ENCODE measurements around the gene CCDC158.
"Not testable (repeated sequence)": the region's sequence is repeated elsewhere in the genome, so short reads cannot be mapped to it uniquely, and the experiment has no call there.

The CCDC158 gene

GRCh38 chr4:76282941-76283689 is 137.8 kb downstream of the CCDC158 start:
- in situ Hi-C loops (cut with MboI; ENCODE audit: low sequenced_read_pairs), result no loop called here

GRCh38 chr4:76281594-76281993 is 139.3 kb downstream of the CCDC158 start:
- in situ Hi-C loops (cut with MboI; ENCODE audit: low sequenced_read_pairs), result not testable (repeated sequence)

GRCh38 chr4:76280488-76281441 is 140.2 kb downstream of the CCDC158 start:
- in situ Hi-C loops (cut with MboI; ENCODE audit: low sequenced_read_pairs), result no loop called here

- in situ Hi-C loops (cut with MboI; ENCODE audit: low sequenced_read_pairs), result no loop called here
Measured at GRCh38 chr4:76279462-76279861, 141.5 kb downstream of the CCDC158 start.

- in situ Hi-C loops (cut with MboI; ENCODE audit: low sequenced_read_pairs), result no loop called here
Measured at GRCh38 chr4:76278583-76278982, 142.4 kb downstream of the CCDC158 start.

- in situ Hi-C loops (cut with MboI; ENCODE audit: low sequenced_read_pairs), result no loop called here
Measured at GRCh38 chr4:76277667-76278066, 143.3 kb downstream of the CCDC158 start.

- in situ Hi-C loops (cut with MboI; ENCODE audit: low sequenced_read_pairs), result no loop called here
Measured at GRCh38 chr4:76276813-76277212, 144.1 kb downstream of the CCDC158 start.

- in situ Hi-C loops (cut with MboI; ENCODE audit: low sequenced_read_pairs), result no loop called here
Measured at GRCh38 chr4:76275486-76276124, 145.3 kb downstream of the CCDC158 start.

- in situ Hi-C loops (cut with MboI; ENCODE audit: low sequenced_read_pairs), result no loop called here
Measured at GRCh38 chr4:76272999-76273398, 147.9 kb downstream of the CCDC158 start.

- in situ Hi-C loops (cut with MboI; ENCODE audit: low sequenced_read_pairs), result no loop called here
Measured at GRCh38 chr4:76272582-76272981, 148.4 kb downstream of the CCDC158 start.

GRCh38 chr4:76272073-76272472 is 148.9 kb downstream of the CCDC158 start:
- in situ Hi-C loops (cut with MboI; ENCODE audit: low sequenced_read_pairs), result no loop called here

- in situ Hi-C loops (cut with MboI; ENCODE audit: low sequenced_read_pairs), result no loop called here
Measured at GRCh38 chr4:76271248-76271647, 149.7 kb downstream of the CCDC158 start.

- in situ Hi-C loops (cut with MboI; ENCODE audit: low sequenced_read_pairs), result no loop called here
Measured at GRCh38 chr4:76270244-76271175, 150.4 kb downstream of the CCDC158 start.

- in situ Hi-C loops (cut with MboI; ENCODE audit: low sequenced_read_pairs), result no loop called here
Measured at GRCh38 chr4:76267811-76268210, 153.1 kb downstream of the CCDC158 start.

- in situ Hi-C loops (cut with MboI; ENCODE audit: low sequenced_read_pairs), result no loop called here
Measured at GRCh38 chr4:76266627-76267026, 154.3 kb downstream of the CCDC158 start.

- in situ Hi-C loops (cut with MboI; ENCODE audit: low sequenced_read_pairs), result no loop called here
Measured at GRCh38 chr4:76265631-76266218, 155.2 kb downstream of the CCDC158 start.
